GM20000 (cell line): Measurements from ENCODE around the gene ROBO1.

ENCODE experiments used
- DNase-seq: peaks from one replicate; pipeline ENCODE4 v3.0.0; 2012; ENCODE audit warnings: low spot score
- TF ChIP-seq, protein P1 (sequence below): IDR thresholded peaks from 2 replicates; pipeline ENCODE4 v1.5.1; 2012; ENCODE audit warnings: mild to moderate bottlenecking, control low read depth; ENCODE audit errors: extremely low read depth, missing control alignments

The ROBO1 gene

DNA sequence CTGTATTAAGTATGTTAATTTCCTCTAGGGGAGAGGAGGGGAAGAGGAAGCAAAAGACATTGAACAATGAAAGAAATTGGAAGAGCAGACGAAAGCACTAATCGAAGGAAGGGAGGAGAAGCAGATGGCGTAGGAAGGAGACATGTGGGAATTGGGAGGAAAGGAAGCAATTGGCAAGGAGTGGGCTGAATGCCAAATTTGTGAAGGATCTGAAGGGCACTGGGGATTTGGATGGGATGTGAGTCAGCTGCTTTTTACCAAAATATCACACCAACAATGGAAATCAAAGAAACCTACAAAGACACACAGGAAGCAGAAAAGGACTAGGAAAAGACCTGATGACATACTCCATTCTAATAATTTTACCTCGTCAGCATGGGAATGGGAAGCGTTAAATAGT, 1029.8 kb downstream of the ROBO1 start:
- no peak for DNase-seq
- TF ChIP-seq, protein P1, sequence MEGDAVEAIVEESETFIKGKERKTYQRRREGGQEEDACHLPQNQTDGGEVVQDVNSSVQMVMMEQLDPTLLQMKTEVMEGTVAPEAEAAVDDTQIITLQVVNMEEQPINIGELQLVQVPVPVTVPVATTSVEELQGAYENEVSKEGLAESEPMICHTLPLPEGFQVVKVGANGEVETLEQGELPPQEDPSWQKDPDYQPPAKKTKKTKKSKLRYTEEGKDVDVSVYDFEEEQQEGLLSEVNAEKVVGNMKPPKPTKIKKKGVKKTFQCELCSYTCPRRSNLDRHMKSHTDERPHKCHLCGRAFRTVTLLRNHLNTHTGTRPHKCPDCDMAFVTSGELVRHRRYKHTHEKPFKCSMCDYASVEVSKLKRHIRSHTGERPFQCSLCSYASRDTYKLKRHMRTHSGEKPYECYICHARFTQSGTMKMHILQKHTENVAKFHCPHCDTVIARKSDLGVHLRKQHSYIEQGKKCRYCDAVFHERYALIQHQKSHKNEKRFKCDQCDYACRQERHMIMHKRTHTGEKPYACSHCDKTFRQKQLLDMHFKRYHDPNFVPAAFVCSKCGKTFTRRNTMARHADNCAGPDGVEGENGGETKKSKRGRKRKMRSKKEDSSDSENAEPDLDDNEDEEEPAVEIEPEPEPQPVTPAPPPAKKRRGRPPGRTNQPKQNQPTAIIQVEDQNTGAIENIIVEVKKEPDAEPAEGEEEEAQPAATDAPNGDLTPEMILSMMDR = no peak

DNA sequence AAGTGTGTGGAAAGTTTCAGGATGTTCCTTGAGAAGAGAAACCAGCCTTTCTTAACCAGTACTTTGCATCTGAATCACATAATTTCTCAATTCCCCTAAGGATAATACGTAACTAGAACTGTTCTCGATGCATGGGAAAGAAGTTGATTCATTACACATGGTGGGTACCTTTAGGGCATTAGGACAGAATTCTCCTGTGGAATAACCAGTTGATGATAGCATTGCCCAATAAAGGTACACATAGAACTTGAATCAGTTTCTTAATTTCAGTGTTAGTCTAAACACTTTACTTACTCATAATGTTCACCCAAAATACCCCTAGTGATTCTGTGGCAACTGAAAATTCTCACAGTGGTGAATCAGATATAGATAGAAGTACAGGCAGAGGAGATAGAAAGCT, 1030.9 kb downstream of the ROBO1 start:
- TF ChIP-seq, protein P1 = no peak
- DNase-seq = no peak

DNA sequence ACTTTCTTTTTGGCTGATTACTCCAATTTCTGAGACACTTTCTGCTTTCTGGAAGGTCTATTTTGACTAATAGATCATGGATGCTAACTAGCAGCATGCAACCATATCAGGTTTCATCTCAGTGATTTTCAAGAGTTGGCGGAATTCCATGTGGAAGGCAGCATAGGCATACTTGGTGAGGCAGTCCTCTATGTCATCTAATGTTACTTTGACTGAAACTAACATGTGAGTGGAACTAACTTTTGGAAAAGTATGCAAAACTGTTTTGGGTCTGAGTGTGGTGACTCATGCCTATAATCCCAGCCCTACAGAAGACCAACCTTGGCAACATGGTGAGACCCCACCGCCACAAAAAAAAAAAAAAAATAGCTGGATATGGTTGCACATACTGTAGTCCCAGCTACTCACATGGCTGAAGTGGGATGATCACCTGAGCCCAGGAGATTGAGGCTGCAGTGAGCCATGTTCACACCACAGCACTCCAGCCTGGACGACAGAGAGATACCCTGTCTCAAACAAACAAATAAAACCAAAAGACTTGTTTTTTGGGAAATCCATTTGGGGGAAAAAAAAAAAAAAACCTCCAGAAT, 1033.7 kb downstream of the ROBO1 start:
- TF ChIP-seq, protein P1 = no peak
- DNase-seq = no peak

DNA sequence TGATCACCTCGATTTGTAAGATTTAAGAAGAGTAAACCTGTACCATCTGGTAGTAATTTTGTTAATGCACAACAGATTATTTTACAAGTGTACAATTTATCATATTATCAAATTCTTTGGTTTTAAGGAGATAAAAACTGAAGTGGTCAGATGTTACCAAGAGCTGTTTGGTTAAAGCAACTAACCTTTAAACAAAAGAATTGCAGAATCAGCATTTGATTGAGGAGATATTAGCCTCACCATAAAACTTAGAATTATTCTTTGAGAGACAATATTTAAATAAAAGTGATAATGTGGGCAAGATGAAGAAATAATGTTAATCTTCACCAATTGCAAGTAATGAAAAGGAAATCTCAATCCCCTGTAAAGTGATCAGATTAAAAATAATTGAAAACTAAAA, 1034.9 kb downstream of the ROBO1 start:
- TF ChIP-seq, protein P1 = no peak
- DNase-seq = no peak

DNA sequence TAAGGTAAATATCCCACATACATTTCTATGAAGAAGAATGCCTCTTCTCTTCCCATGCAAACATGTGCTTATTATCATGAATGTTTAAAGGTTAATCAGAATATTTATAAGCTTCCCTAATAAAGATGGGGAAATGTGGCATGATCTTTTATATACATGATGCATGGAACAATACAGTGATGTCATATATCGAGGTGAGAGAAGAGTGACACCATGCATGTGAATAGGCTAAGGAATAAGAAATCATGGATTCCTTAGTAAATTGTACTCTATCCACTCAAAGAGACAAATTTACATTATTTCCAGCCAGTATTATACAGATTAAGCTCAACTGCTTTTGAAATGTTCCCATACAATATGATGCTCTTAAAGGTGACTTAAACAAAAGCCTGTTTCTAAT, 1035.3 kb downstream of the ROBO1 start:
- no peak for DNase-seq
- TF ChIP-seq, protein P1 = no peak

DNA sequence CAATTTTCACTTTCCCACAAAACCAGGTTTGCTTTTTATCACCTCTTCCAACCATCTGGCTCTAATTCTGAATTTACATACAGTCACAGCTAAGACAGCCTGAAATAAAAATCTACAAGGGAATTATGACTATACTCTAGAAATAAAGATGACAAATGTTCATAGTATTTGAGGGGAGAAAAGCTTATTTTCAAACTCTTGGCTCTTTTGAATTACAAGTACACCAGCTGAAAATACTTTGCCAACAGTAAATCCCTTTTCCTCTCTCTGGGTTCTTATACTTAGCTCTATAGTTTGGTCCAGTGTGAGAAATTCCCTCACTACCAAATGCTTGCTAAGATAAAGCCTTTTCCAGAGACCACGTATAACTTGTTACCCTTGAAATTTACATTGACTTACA, 1037.9 kb downstream of the ROBO1 start:
- TF ChIP-seq, protein P1 = no peak
- DNase-seq = no peak

DNA sequence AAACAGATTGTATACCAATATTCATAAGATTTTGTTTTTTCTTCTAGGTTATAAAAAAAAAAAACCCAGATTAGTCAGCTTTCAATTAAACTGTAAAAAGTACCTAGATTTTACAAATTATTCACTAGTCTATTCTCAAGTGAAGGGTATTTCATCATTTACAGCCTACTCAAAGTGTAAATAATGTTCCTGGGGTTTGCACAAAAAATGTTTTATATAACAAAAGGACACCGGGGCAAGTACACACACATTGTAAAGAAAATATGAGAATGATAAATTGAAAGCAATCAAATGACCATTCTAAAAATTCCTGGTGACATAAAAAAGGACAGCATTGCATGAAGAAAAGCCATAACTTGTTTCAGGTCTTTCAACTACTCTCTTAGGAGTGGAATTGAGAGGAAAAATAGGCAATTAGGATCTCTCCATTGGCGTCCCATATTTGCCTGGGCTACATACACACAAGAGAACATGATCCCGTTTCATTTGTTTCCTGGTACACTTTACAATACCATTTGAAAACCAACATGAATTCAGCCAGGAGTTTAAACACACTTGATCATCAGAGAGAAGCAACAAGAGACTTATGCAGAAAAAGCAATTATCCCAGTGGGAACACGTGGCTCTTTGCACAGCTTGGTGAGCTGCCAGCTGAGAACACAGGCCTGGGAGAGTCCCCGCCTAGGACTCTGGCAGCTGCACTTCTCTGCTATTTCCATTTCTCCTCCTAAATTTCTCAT, 1039.2 kb downstream of the ROBO1 start:
- no peak for DNase-seq
- TF ChIP-seq, protein P1 = no peak
